Naive thymus-derived CD4-positive, alpha-beta T cell (primary cell): Measurements from ENCODE around the gene CRB2. TPM values are rescaled to one million over a fixed set of nuclear protein-coding genes. Genes with fewer than 3 reads are reported as not detected.

ENCODE experiments used
- ATAC-seq: fragments of 150-1000 bp; cut with Tn5 transposase; 2 replicates; pipeline ENCODE4 v1.10.0; 2021; ENCODE audit warnings: mild to moderate bottlenecking, moderate library complexity
- CTCF ChIA-PET: fragments of 350-600 bp; sonication (Branson Sonifier 250); formaldehyde crosslinking; loops from one replicate; lab custom pipeline; 2021; ENCODE audit warnings: antibody characterized with exemption; lab: Charles Lee
- POLR2A ChIA-PET: fragments of 350-600 bp; sonication (Branson Sonifier 250); formaldehyde crosslinking; loops from one replicate; lab custom pipeline; 2021; ENCODE audit warnings: antibody characterized with exemption, inconsistent platforms; lab: Charles Lee
- DNase-seq, 9 donors: peaks; one replicate each; pipeline versions ENCODE4 v3.0.0 to v3.0.0-alpha.2; 2020 to 2022; ENCODE audit warnings: mixed read lengths in 1 of 9
- H3K27ac ChIP-seq: one replicate; pipeline ENCODE4 v1.7.0; 2013; ENCODE audit warnings: mild to moderate bottlenecking, low read depth, low read length, moderate library complexity
- H3K27me3 ChIP-seq, 2 donors: one replicate each; pipeline ENCODE4 v1.7.0; 2013; ENCODE audit warnings: low read length in 2 of 2, mild to moderate bottlenecking in 2 of 2, moderate library complexity in 2 of 2; ENCODE audit not compliant: control insufficient read depth in 2 of 2, insufficient read depth in 2 of 2
- H3K36me3 ChIP-seq, 3 experiments: 1 replicate in 2 of 3; 2 replicates in 1 of 3; pipeline ENCODE4 v1.7.0; 2013; ENCODE audit warnings: low read length in 3 of 3, mild to moderate bottlenecking in 3 of 3, moderate library complexity in 1 of 3; ENCODE audit not compliant: insufficient read depth in 3 of 3, control insufficient read depth in 2 of 3
- H3K4me1 ChIP-seq, 2 donors: one replicate each; pipeline ENCODE4 v1.7.0; 2013; ENCODE audit warnings: low read length in 2 of 2, mild to moderate bottlenecking in 2 of 2, moderate library complexity in 1 of 2; ENCODE audit not compliant: control insufficient read depth in 2 of 2, insufficient read depth in 2 of 2
- H3K4me3 ChIP-seq: 2 replicates; pipeline ENCODE4 v1.7.0; 2013; ENCODE audit warnings: mild to moderate bottlenecking, low read length
- H3K9me3 ChIP-seq, 3 experiments: 1 replicate in 2 of 3; 2 replicates in 1 of 3; pipeline ENCODE4 v1.7.0; 2013; ENCODE audit warnings: low read length in 3 of 3; ENCODE audit not compliant: control insufficient read depth in 2 of 3
- H3K27ac Mint-ChIP-seq, 9 donors: one replicate each; pipeline ENCODE4 v1.8.0; 2020 to 2022; ENCODE audit warnings: mixed read lengths in 9 of 9, mild to moderate bottlenecking in 8 of 9, moderate library complexity in 5 of 9, inconsistent platforms in 2 of 9
- H3K27me3 Mint-ChIP-seq, 5 donors: one replicate each; pipeline ENCODE4 v1.8.0; 2021 to 2022; ENCODE audit warnings: mixed read lengths in 5 of 5, mild to moderate bottlenecking in 1 of 5
- H3K36me3 Mint-ChIP-seq, 5 donors: one replicate each; pipeline ENCODE4 v1.8.0; 2020 to 2022; ENCODE audit warnings: mixed read lengths in 5 of 5, mild to moderate bottlenecking in 3 of 5, inconsistent platforms in 1 of 5
- H3K4me1 Mint-ChIP-seq, 7 donors: one replicate each; pipeline ENCODE4 v1.8.0; 2020 to 2022; ENCODE audit warnings: mixed read lengths in 7 of 7, mild to moderate bottlenecking in 3 of 7, inconsistent platforms in 1 of 7
- H3K4me3 Mint-ChIP-seq, 10 donors: one replicate each; pipeline ENCODE4 v1.8.0; 2020 to 2022; ENCODE audit warnings: mild to moderate bottlenecking in 10 of 10, mixed read lengths in 10 of 10, moderate library complexity in 6 of 10, inconsistent platforms in 2 of 10
- H3K9me3 Mint-ChIP-seq, 11 donors: one replicate each; pipeline ENCODE4 v1.8.0; 2020 to 2022; ENCODE audit warnings: mixed read lengths in 11 of 11, mild to moderate bottlenecking in 4 of 11, inconsistent platforms in 1 of 11, moderate library complexity in 1 of 11
- intact Hi-C, 2 donors: fragments of 100-400 bp; cut with micrococcal nuclease; formaldehyde crosslinking; loops; one replicate each; pipeline ENCODE4 v1.15.1; 2023
- polyA plus RNA-seq, 2 donors: library from polyadenylated mRNA; unstranded; fragments of 300-500 nt; fragmentation: Illumina TruSeq; gene quantifications; one replicate each; pipeline ENCODE4 v1.2.3, GENCODE V29; 2021
- total RNA-seq, 6 experiments: library from RNA in 5 of 6; stranded (reverse) in 5 of 6; gene quantifications; 1 replicate in 5 of 6; 2 replicates in 1 of 6; pipeline ENCODE4 v1.2.3 and lab custom pipeline; 2021 to 2026

The CRB2 gene
- total and polyA plus RNA-seq, 7 experiments from 2014 or later: not detected

DNA sequence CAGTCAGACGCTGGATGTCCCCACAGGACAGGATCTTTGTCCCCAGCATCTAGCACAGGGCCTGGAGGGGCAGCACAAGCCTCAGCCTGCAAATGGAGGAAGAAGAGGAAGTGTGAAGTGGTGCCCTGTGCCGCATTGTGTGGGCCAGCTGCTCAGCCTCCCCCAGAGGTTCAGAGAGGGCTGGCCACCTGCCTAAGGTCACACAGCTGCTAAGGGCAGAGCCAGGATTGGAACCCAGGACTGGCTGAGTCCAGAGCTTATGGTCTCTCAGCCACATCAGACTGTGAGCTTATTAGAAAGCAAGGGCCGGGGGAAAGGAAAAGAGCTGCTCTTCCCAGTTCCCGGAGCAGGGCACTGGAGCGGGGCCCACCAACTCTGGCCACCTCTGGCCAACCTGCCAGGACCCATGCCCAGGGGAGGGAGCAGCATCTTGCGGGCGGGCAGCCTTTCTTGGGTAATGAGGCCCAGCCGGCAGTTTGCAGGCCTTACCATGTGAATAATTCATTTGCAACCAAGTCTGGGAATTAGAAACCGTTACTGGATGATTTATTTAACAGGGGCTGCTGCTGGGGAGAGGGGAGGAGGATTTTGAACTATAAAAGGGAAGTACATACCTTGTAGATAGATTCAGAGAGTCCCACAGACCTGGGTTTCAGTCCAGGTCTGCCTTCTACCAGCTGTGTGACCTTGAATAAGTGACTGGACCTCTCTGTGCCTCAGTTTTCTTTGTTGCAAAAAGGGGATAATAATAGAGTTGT is 11.6 kb upstream of the CRB2 start:
- Histone ChIP-seq H3K27ac (no peak overlapping the region), H3K36me3 (no peaks in the 10 kb centered on the region), H3K27me3 (no peaks in the 10 kb centered on the region), H3K4me3 (no peak overlapping the region), H3K9me3 (no peaks in the 10 kb centered on the region), H3K4me1 (peaks cover 11 to 15% of the 10 kb centered on the region in 2 donors)
- DNase-seq (no peak), ATAC-seq (no peak)
- peaks cover 0 to 1% (median 0%) of the 10 kb centered on the region in 11 donors for H3K9me3 Mint-ChIP-seq
- ChIA-PET CTCF (no interaction called here), POLR2A (no interaction called here)
- H3K36me3 Mint-ChIP-seq: no peaks in the 10 kb centered on the region
- peaks cover 14 to 28% (median 24%) of the 10 kb centered on the region in 7 donors for H3K4me1 Mint-ChIP-seq
- H3K27ac Mint-ChIP-seq: no peak overlapping the region
- H3K27me3 Mint-ChIP-seq: no peaks in the 10 kb centered on the region
- no peak overlapping the region for H3K4me3 Mint-ChIP-seq
- intact Hi-C loops: loop anchor here in 1 of 2 donors (10.0 kb wide), 1 partner anchor 1250 kb away; the partner anchor contains the start of gene TTLL11

DNA sequence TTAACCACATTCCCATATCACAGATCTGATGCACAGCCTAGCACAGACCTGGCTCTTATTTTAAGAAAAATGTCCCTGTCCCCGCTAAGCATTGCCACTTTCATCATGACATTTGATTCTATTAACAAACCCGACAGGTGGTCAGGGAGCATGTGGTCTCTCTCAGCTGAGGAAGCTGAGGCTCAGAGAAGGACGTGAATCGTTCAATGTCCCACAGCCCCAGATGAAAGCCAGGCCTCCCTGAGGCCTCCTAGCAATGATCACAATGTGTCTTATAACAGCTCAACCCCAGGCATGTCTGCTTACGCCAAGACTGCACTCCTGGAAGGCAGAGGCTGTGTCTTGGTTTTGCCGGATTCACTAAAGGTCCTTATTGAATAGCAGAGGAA is 10.4 kb upstream of the CRB2 start:
- H3K27ac ChIP-seq: no peak overlapping the region
- intact Hi-C loops: loop anchor here (5.0 to 10.0 kb wide), 2 partner anchors 443 to 1251 kb away; partner anchors contain the start of gene TTLL11 (in 1 of the 2)
- CTCF ChIA-PET: interaction anchor here (0.7 kb wide), 1 partner anchor 1038 kb away, joined by 3 read pairs; no protein-coding TSS in a partner anchor
- Mint-ChIP-seq H3K9me3 (no peaks in the 10 kb centered on the region), H3K27me3 (no peaks in the 10 kb centered on the region), H3K4me3 (no peak overlapping the region), H3K4me1 (peaks cover 2 to 21% (median 12%) of the 10 kb centered on the region in 7 donors), H3K36me3 (no peaks in the 10 kb centered on the region), H3K27ac (peak overlapping the region in 2 of 9 donors; percentile 5 to 83)
- no peak overlapping the region for H3K4me3 ChIP-seq
- peaks cover under 1 to 3% of the 10 kb centered on the region in 2 donors for H3K4me1 ChIP-seq
- DNase-seq (no peak), ATAC-seq (no peak)
- H3K36me3 ChIP-seq: no peaks in the 10 kb centered on the region
- H3K9me3 ChIP-seq: no peaks in the 10 kb centered on the region
- POLR2A ChIA-PET: no interaction called here
- no peaks in the 10 kb centered on the region for H3K27me3 ChIP-seq

- intact Hi-C loops: loop anchor here (5.0 to 10.0 kb wide), 2 partner anchors 444 to 1251 kb away; partner anchors contain the start of gene TTLL11 (in 1 of the 2)
- no peak overlapping the region for H3K4me3 ChIP-seq
- no peaks in the 10 kb centered on the region for H3K9me3 Mint-ChIP-seq
- no peaks in the 10 kb centered on the region for H3K27me3 ChIP-seq
- no peaks in the 10 kb centered on the region for H3K4me1 ChIP-seq
- no peaks in the 10 kb centered on the region for H3K36me3 ChIP-seq
- no peak for DNase-seq
- H3K36me3 Mint-ChIP-seq: no peaks in the 10 kb centered on the region
- no peak for ATAC-seq
- ChIA-PET CTCF (no interaction called here), POLR2A (no interaction called here)
- peaks cover 0 to 2% (median 0%) of the 10 kb centered on the region in 5 donors for H3K27me3 Mint-ChIP-seq
- H3K4me3 Mint-ChIP-seq: no peak overlapping the region
- H3K27ac ChIP-seq: no peak overlapping the region
- no peaks in the 10 kb centered on the region for H3K9me3 ChIP-seq
- H3K4me1 Mint-ChIP-seq: peaks cover 0 to 16% (median 8%) of the 10 kb centered on the region in 7 donors
- no peak overlapping the region for H3K27ac Mint-ChIP-seq
Measured at GRCh38 chr9:123346026-123346425, 10.0 kb upstream of the CRB2 start.

GRCh38 chr9:123346826-123347225 is 9.2 kb upstream of the CRB2 start:
- Mint-ChIP-seq H3K4me3 (no peak overlapping the region), H3K27ac (no peak overlapping the region), H3K9me3 (no peaks in the 10 kb centered on the region), H3K27me3 (peaks cover 0 to 4% (median 0%) of the 10 kb centered on the region in 5 donors), H3K36me3 (no peaks in the 10 kb centered on the region), H3K4me1 (peaks cover 0 to 9% (median 1%) of the 10 kb centered on the region in 7 donors)
- Histone ChIP-seq H3K4me1 (no peaks in the 10 kb centered on the region), H3K27me3 (no peaks in the 10 kb centered on the region), H3K4me3 (no peak overlapping the region), H3K9me3 (no peaks in the 10 kb centered on the region), H3K27ac (no peak overlapping the region), H3K36me3 (no peaks in the 10 kb centered on the region)
- ChIA-PET POLR2A (no interaction called here), CTCF (no interaction called here)
- DNase-seq (no peak), ATAC-seq (no peak)
- intact Hi-C loops: loop anchor here (5.0 to 10.0 kb wide), 2 partner anchors 445 to 1252 kb away; partner anchors contain the start of gene TTLL11 (in 1 of the 2)

DNA sequence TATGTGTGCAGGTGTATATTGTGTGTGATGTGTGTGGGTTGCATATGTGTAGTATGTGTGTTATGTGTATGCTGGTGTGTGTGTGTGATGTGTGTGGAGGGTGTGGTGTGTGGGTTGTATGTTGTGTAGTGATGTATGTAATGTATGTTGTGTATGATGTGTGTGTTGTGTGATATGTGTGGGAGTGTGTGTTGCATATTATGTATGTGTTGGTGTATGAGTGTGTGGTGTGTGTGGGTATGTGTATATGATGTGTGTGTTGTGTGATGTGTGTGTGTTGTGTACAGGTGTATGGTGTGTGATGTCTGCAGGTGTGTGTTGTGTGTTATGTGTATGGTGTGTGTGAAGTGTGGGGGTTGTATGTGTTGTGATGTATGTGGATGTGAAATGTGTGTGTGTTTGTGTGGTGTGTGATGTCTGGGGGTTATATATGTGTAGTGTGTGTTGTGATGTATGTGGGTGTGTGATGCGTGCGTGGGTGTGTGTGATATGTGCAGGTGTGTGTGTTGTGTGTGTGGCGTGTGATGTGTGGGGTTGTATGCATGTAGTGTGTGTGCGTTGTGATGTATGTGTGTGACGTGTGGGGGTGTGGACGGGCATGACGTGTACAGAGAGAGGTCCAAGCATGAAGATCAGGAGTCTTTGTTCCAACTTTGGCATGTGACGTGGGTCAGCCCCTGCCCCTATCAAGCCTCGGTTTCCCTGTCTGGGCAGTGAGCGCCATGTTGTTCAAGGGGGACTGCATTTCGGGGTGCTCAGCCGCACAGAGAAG is 8.5 kb upstream of the CRB2 start:
- ATAC-seq: no peak
- H3K9me3 Mint-ChIP-seq: no peaks in the 10 kb centered on the region
- ChIA-PET POLR2A (interaction anchor here (1.1 kb wide), 1 partner anchor 9 kb away, joined by 3 read pairs; no protein-coding TSS in a partner anchor), CTCF (interaction anchor here (3.0 kb wide), 1 partner anchor 266 kb away, joined by 38 read pairs; no protein-coding TSS in a partner anchor)
- Histone ChIP-seq H3K27me3 (no peaks in the 10 kb centered on the region), H3K27ac (no peak overlapping the region), H3K9me3 (no peaks in the 10 kb centered on the region), H3K4me3 (no peak overlapping the region), H3K4me1 (no peaks in the 10 kb centered on the region), H3K36me3 (no peaks in the 10 kb centered on the region)
- H3K36me3 Mint-ChIP-seq: no peaks in the 10 kb centered on the region
- no peak overlapping the region for H3K27ac Mint-ChIP-seq
- intact Hi-C loops: loop anchor here (2.0 to 10.0 kb wide), 3 partner anchors 357 to 1253 kb away; partner anchors contain the start of gene TTLL11 (in 1 of the 2)
- no peak for DNase-seq
- no peak overlapping the region for H3K4me3 Mint-ChIP-seq
- peaks cover 0 to 5% (median 0%) of the 10 kb centered on the region in 5 donors for H3K27me3 Mint-ChIP-seq
- H3K4me1 Mint-ChIP-seq: peaks cover 0 to 5% (median 0%) of the 10 kb centered on the region in 7 donors

GRCh38 chr9:123348317-123348992 is 7.5 kb upstream of the CRB2 start:
- no peaks in the 10 kb centered on the region for H3K27me3 ChIP-seq
- ChIA-PET CTCF (interaction anchor here (0.7 to 3.0 kb wide), 13 partner anchors 9 to 319 kb away, joined by 3 to 38 read pairs (median 5); no protein-coding TSS in a partner anchor), POLR2A (interaction anchor here (0.7 to 1.1 kb wide), 2 partner anchors 10 to 24 kb away, joined by 3 to 6 read pairs; no protein-coding TSS in a partner anchor)
- H3K4me3 ChIP-seq: no peak overlapping the region
- H3K36me3 Mint-ChIP-seq: no peaks in the 10 kb centered on the region
- intact Hi-C loops: loop anchor here (2.0 to 10.0 kb wide), 3 partner anchors 358 to 1254 kb away; partner anchors contain the start of gene TTLL11 (in 1 of the 2)
- H3K27ac Mint-ChIP-seq: no peak overlapping the region
- DNase-seq: no peak
- H3K27ac ChIP-seq: no peak overlapping the region
- H3K4me3 Mint-ChIP-seq: no peak overlapping the region
- H3K9me3 Mint-ChIP-seq: no peaks in the 10 kb centered on the region
- no peaks in the 10 kb centered on the region for H3K36me3 ChIP-seq
- H3K4me1 ChIP-seq: no peaks in the 10 kb centered on the region
- H3K27me3 Mint-ChIP-seq: peaks cover 0 to 9% (median 0%) of the 10 kb centered on the region in 5 donors
- H3K9me3 ChIP-seq: no peaks in the 10 kb centered on the region
- no peak for ATAC-seq
- H3K4me1 Mint-ChIP-seq: peaks cover 0 to 5% (median 0%) of the 10 kb centered on the region in 7 donors
